ENCODE measurements around the gene OSBPL6. TPM values are rescaled to one million over a fixed set of nuclear protein-coding genes. Genes with fewer than 3 reads are reported as not detected.
A peak's percentile ranks its signal among the peaks of the same experiment; 100 is the strongest.

Gene OSBPL6
- total and polyA plus RNA-seq, 2 of the 13 experiments (the other 11 are each of a cell fraction or from before 2014, with no cell fraction given): 0.03 to 0.11 TPM

GRCh38 chr2:178428396-178428806 is 234.1 kb downstream of the OSBPL6 start (continued):
- TF ChIP-seq ZNF770 (CRISPR knock-in tag; IDR thresholded peaks at IDR 0.05): peak; percentile 84
- TF ChIP-seq MEIS2 (CRISPR knock-in tag; IDR thresholded peaks at IDR 0.05): no peak
- peak; percentile 19; the same call in 1 of the 2 replicates for TF ChIP-seq HMGXB3 (CRISPR knock-in tag; IDR thresholded peaks at IDR 0.05; ENCODE audit: borderline replicate concordance)
- TF ChIP-seq DPF2 (CRISPR knock-in tag; IDR thresholded peaks at IDR 0.05; ENCODE audit: borderline replicate concordance, low read depth): peak; percentile 52; the same call in 1 of the 2 replicates
- TF ChIP-seq POGK (CRISPR knock-in tag; conservative IDR thresholded peaks at IDR 0.05): peak; percentile 73
- TF ChIP-seq ZNF629 (CRISPR knock-in tag; conservative IDR thresholded peaks at IDR 0.05): 0 out of 2 replicates have a peak, but pooled peaks have one; percentile 18
- no peak for TF ChIP-seq HMGA1 (CRISPR knock-in tag; conservative IDR thresholded peaks at IDR 0.05)
- TF ChIP-seq SKI (IDR thresholded peaks at IDR 0.05; ENCODE audit: partially characterized antibody): peak; percentile 50
- no peak for TF ChIP-seq SATB2 (CRISPR knock-in tag; IDR thresholded peaks at IDR 0.05)
- TF ChIP-seq FOXP4 (CRISPR knock-in tag; IDR thresholded peaks at IDR 0.05): peak; percentile 91
- no peak for TF ChIP-seq ZNF776 (CRISPR knock-in tag; IDR thresholded peaks at IDR 0.05)
- peak; percentile 92 for TF ChIP-seq ZNF644 (CRISPR knock-in tag; IDR thresholded peaks at IDR 0.05; ENCODE audit: low read depth)
- 0 out of 2 replicates have a peak, but pooled peaks have one; percentile 39 for TF ChIP-seq NR2F6 (IDR thresholded peaks at IDR 0.05)
- TF ChIP-seq NR2F6 (CRISPR knock-in tag; IDR thresholded peaks at IDR 0.05): peak; percentile 65
- TF ChIP-seq DMAP1 (CRISPR knock-in tag; IDR thresholded peaks at IDR 0.05): peak; percentile 42; the same call in 1 of the 2 replicates
- TF ChIP-seq SNRNP70 (IDR thresholded peaks at IDR 0.05; ENCODE audit: low read depth, low read length): no peak
- no peak for TF ChIP-seq CSRNP2 (CRISPR knock-in tag; conservative IDR thresholded peaks at IDR 0.05; ENCODE audit: low read depth)
- no peak for TF ChIP-seq U2AF1 (optimal IDR thresholded peaks at IDR 0.05; ENCODE audit: low read depth, low read length)
- 0 out of 2 replicates have a peak, but pooled peaks have one; percentile 49 for TF ChIP-seq ZNF124 (CRISPR knock-in tag; IDR thresholded peaks at IDR 0.05)
- no peak for TF ChIP-seq ZNF598 (CRISPR knock-in tag; IDR thresholded peaks at IDR 0.05; ENCODE audit: borderline replicate concordance)
